CD4-positive, alpha-beta T cell (primary cell): ENCODE data around the gene GFPT1. TPM values are rescaled to one million over a fixed set of nuclear protein-coding genes. Genes with fewer than 3 reads are reported as not detected.
"Not testable (repeated sequence)": the region's sequence is repeated elsewhere in the genome, so short reads cannot be mapped to it uniquely, and the experiment has no call there.

ENCODE experiments used
- ATAC-seq: fragments of 200-7000 bp; cut with Tn5 transposase; one replicate; pipeline ENCODE4 v1.10.0; 2022; ENCODE audit warnings: mild to moderate bottlenecking; ENCODE audit not compliant: poor library complexity
- CTCF ChIA-PET: fragments of 350-600 bp; sonication (Branson Sonifier 250); formaldehyde crosslinking; loops from one replicate; lab custom pipeline; 2021; ENCODE audit warnings: antibody characterized with exemption, inconsistent platforms; lab: Charles Lee
- POLR2A ChIA-PET: fragments of 350-600 bp; sonication (Branson Sonifier 250); formaldehyde crosslinking; loops from one replicate; lab custom pipeline; 2021; ENCODE audit warnings: antibody characterized with exemption, inconsistent platforms; lab: Charles Lee
- DNase-seq, 14 experiments: peaks; one replicate each; pipeline ENCODE4 v3.0.0-alpha.2; 2013 to 2020; ENCODE audit warnings: mixed read lengths in 2 of 14
- H3K27ac ChIP-seq, 2 donors: one replicate each; pipeline versions ENCODE4 v1.5.1 to v1.7.0; 2013; ENCODE audit warnings: low read length in 2 of 2, low read depth in 1 of 2, mild to moderate bottlenecking in 1 of 2
- H3K27me3 ChIP-seq, 2 experiments: 1 replicate in 1 of 2; 2 replicates in 1 of 2; pipeline versions ENCODE4 v1.6.1 to v1.7.0; 2013; ENCODE audit warnings: low read length in 2 of 2, control low read depth in 1 of 2, mild to moderate bottlenecking in 1 of 2, moderate library complexity in 1 of 2; ENCODE audit not compliant: insufficient read depth in 2 of 2, control insufficient read depth in 1 of 2
- H3K36me3 ChIP-seq: one replicate; pipeline ENCODE4 v1.6.1; 2013; ENCODE audit warnings: low read length, control low read depth; ENCODE audit not compliant: insufficient read depth
- H3K4me1 ChIP-seq: one replicate; pipeline ENCODE4 v1.6.1; 2013; ENCODE audit warnings: low read length, control low read depth; ENCODE audit not compliant: insufficient read depth
- H3K4me3 ChIP-seq: one replicate; pipeline ENCODE4 v1.5.1; 2013; ENCODE audit warnings: mild to moderate bottlenecking, low read length, moderate library complexity
- H3K9me3 ChIP-seq, 2 experiments: 1 replicate in 1 of 2; 2 replicates in 1 of 2; pipeline versions ENCODE4 v1.6.1 to v1.7.0; 2013; ENCODE audit warnings: low read length in 2 of 2, mild to moderate bottlenecking in 2 of 2, control low read depth in 1 of 2, moderate library complexity in 1 of 2; ENCODE audit not compliant: control insufficient read depth in 1 of 2, insufficient read depth in 1 of 2
- H3K27ac Mint-ChIP-seq: one replicate; pipeline ENCODE4 v1.8.0; 2020; ENCODE audit warnings: mixed read lengths
- H3K27me3 Mint-ChIP-seq: one replicate; pipeline ENCODE4 v1.8.0; 2021; ENCODE audit warnings: mixed read lengths
- H3K36me3 Mint-ChIP-seq: one replicate; pipeline ENCODE4 v1.8.0; 2021; ENCODE audit warnings: low read depth, mixed read lengths
- H3K4me1 Mint-ChIP-seq: one replicate; pipeline ENCODE4 v1.8.0; 2021; ENCODE audit warnings: low read depth, mixed read lengths
- H3K4me3 Mint-ChIP-seq: one replicate; pipeline ENCODE4 v1.8.0; 2020; ENCODE audit warnings: mild to moderate bottlenecking, mixed read lengths
- H3K9me3 Mint-ChIP-seq: one replicate; pipeline ENCODE4 v1.8.0; 2020; ENCODE audit warnings: mixed read lengths
- intact Hi-C, 2 experiments: fragments of 100-400 bp; cut with DNase I in 1 of 2; cut with micrococcal nuclease in 1 of 2; formaldehyde crosslinking; loops; one replicate each; pipeline versions ENCODE4 v1.15.1 to v1.9.0; 2023 to 2025; cut with DNase I, micrococcal nuclease
- total RNA-seq, 174 experiments: library from RNA in 2 of 174; stranded (reverse) in 2 of 174; gene quantifications; one replicate each; pipeline ENCODE4 v1.2.3 and lab custom pipeline; 2021 to 2026
- TF ChIP-seq, protein P1 (sequence below): fragments of 200-600 bp; IDR thresholded peaks from one replicate; pipeline ENCODE4 v1.8.0; 2022; ENCODE audit warnings: antibody characterized with exemption, mild to moderate bottlenecking

The GFPT1 gene
- total RNA-seq, 2 experiments from 2014 or later, result 17.6 to 18.3 TPM

- Histone ChIP-seq H3K36me3 (peaks cover 45% of the 10 kb centered on the region), H3K4me1 (no peaks in the 10 kb centered on the region), H3K4me3 (no peak overlapping the region), H3K27ac (no peak overlapping the region), H3K9me3 (no peaks in the 10 kb centered on the region), H3K27me3 (no peaks in the 10 kb centered on the region)
- H3K27ac Mint-ChIP-seq, result peak overlapping the region; percentile 14
- no peak overlapping the region for H3K4me3 Mint-ChIP-seq
- peaks cover 54% of the 10 kb centered on the region for H3K36me3 Mint-ChIP-seq
- DNase-seq (no peak), ATAC-seq (no peak)
- H3K4me1 Mint-ChIP-seq, result no peaks in the 10 kb centered on the region
- TF ChIP-seq, protein P1, sequence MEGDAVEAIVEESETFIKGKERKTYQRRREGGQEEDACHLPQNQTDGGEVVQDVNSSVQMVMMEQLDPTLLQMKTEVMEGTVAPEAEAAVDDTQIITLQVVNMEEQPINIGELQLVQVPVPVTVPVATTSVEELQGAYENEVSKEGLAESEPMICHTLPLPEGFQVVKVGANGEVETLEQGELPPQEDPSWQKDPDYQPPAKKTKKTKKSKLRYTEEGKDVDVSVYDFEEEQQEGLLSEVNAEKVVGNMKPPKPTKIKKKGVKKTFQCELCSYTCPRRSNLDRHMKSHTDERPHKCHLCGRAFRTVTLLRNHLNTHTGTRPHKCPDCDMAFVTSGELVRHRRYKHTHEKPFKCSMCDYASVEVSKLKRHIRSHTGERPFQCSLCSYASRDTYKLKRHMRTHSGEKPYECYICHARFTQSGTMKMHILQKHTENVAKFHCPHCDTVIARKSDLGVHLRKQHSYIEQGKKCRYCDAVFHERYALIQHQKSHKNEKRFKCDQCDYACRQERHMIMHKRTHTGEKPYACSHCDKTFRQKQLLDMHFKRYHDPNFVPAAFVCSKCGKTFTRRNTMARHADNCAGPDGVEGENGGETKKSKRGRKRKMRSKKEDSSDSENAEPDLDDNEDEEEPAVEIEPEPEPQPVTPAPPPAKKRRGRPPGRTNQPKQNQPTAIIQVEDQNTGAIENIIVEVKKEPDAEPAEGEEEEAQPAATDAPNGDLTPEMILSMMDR, result no peak
- no peaks in the 10 kb centered on the region for H3K27me3 Mint-ChIP-seq
- intact Hi-C loops, result no loop called here
- ChIA-PET POLR2A (no interaction called here), CTCF (no interaction called here)
- H3K9me3 Mint-ChIP-seq, result no peaks in the 10 kb centered on the region
These were observed 35.2 kb upstream of the GFPT1 start for GRCh38 chr2:69422198-69422597.

DNA sequence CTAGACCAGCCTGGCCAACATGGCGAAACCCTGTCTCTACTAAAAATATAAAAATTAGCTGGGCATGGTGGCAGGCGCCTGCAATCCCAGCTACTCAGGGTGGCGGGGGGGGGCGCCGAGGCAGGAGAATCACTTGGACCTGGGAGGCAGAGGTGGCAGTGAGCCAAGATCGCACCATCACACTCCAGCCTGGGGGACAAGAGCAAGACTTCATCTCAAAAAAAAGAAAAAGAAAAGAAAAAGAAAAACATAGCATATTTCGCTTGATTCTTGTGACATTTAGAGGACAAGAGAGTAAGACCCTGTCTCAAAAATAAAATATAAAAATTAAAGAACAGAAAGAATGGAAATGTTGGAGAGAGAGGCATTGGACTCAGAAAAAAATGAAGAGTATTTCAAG, 32.1 kb upstream of the GFPT1 start:
- ATAC-seq, H3K9me3 ChIP-seq, H3K27ac Mint-ChIP-seq, H3K9me3 Mint-ChIP-seq, DNase-seq, H3K27ac ChIP-seq, H3K4me3 Mint-ChIP-seq, H3K27me3 ChIP-seq, H3K4me1 Mint-ChIP-seq, intact Hi-C loops, H3K27me3 Mint-ChIP-seq, POLR2A ChIA-PET, H3K4me1 ChIP-seq, H3K4me3 ChIP-seq: not testable (repeated sequence)
- CTCF ChIA-PET, result interaction anchor here (1.0 kb wide), 1 partner anchor 31 kb away, joined by 3 read pairs; no protein-coding TSS in a partner anchor
- H3K36me3 ChIP-seq, result peaks cover 57% of the 10 kb centered on the region
- H3K36me3 Mint-ChIP-seq, result peaks cover 62% of the 10 kb centered on the region

DNA sequence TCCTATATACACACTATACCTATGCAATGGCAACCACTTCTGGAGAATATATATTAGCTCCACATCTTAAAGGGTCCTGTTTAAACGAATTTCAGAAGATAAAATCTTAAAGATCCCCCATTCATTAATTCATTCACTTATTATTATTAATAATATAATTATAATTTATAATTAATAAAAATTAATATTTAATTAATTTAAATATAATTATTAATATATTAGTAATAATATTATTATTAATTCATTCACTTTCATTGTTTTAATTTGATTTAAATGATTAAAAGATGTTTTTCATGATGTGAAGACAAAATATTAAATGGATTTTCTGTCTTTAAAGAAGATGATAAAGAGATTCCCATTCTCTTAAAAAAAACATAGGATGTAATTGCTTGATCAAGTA, 29.1 kb upstream of the GFPT1 start:
- no peak for DNase-seq

GRCh38 chr2:69411120-69411519, 24.1 kb upstream of the GFPT1 start:
- Histone ChIP-seq H3K4me1 (no peaks in the 10 kb centered on the region), H3K9me3 (no peaks in the 10 kb centered on the region), H3K27ac (no peak overlapping the region), H3K36me3 (peaks cover 55% of the 10 kb centered on the region), H3K4me3 (no peak overlapping the region), H3K27me3 (no peaks in the 10 kb centered on the region)
- Mint-ChIP-seq H3K36me3 (peaks cover 52% of the 10 kb centered on the region), H3K4me1 (no peaks in the 10 kb centered on the region), H3K4me3 (no peak overlapping the region), H3K27ac (no peak overlapping the region), H3K9me3 (no peaks in the 10 kb centered on the region), H3K27me3 (no peaks in the 10 kb centered on the region)
- intact Hi-C loops, result no loop called here
- ChIA-PET POLR2A (no interaction called here), CTCF (no interaction called here)
- TF ChIP-seq, protein P1, result no peak
- ATAC-seq (no peak), DNase-seq (no peak)

More for the DNA sequence above, 29.1 kb upstream of the GFPT1 start:
- Histone ChIP-seq H3K4me3 (no peak overlapping the region), H3K36me3 (peaks cover 62% of the 10 kb centered on the region), H3K9me3 (no peaks in the 10 kb centered on the region), H3K4me1 (no peaks in the 10 kb centered on the region), H3K27ac (no peak overlapping the region), H3K27me3 (no peaks in the 10 kb centered on the region)
- Mint-ChIP-seq H3K27me3 (no peaks in the 10 kb centered on the region), H3K4me3 (no peak overlapping the region), H3K27ac (no peak overlapping the region), H3K9me3 (no peaks in the 10 kb centered on the region), H3K36me3 (peaks cover 64% of the 10 kb centered on the region), H3K4me1 (no peaks in the 10 kb centered on the region)
- ChIA-PET POLR2A (no interaction called here), CTCF (no interaction called here)
- TF ChIP-seq, protein P1, result no peak
- no peak for ATAC-seq
- intact Hi-C loops, result no loop called here
